ENCODE measurements around the gene TUBA4B.
"Not testable (repeated sequence)": the region's sequence is repeated elsewhere in the genome, so short reads cannot be mapped to it uniquely, and the experiment has no call there.

Gene TUBA4B

DNA sequence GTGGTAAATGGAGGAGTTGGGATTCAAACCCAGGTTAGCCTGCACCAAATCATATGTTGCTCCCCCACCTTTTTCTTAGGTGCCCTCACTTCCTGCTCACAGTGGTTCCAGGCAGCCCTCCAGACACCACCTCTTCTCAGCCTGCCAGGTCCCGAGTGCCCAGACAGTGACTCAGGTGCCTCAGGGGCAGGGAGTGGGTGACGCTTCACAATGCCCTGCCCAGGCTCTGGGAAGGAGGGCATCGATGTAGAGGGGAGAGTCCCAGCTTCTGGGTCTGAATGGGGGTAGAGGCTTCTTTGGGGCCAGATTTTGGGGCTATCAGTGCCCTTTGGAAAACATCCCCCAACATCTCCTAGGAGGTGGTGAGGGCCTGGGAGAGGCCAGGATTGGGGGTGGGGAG lies 20.9 kb downstream of the TUBA4B start:
- in situ Hi-C loops (cut with HindIII; ENCODE audit: low sequenced_read_pairs): no loop called here

GRCh38 chr2:219274361-219274921 lies 21.4 kb downstream of the TUBA4B start:
- in situ Hi-C loops (cut with HindIII; ENCODE audit: low sequenced_read_pairs): no loop called here

DNA sequence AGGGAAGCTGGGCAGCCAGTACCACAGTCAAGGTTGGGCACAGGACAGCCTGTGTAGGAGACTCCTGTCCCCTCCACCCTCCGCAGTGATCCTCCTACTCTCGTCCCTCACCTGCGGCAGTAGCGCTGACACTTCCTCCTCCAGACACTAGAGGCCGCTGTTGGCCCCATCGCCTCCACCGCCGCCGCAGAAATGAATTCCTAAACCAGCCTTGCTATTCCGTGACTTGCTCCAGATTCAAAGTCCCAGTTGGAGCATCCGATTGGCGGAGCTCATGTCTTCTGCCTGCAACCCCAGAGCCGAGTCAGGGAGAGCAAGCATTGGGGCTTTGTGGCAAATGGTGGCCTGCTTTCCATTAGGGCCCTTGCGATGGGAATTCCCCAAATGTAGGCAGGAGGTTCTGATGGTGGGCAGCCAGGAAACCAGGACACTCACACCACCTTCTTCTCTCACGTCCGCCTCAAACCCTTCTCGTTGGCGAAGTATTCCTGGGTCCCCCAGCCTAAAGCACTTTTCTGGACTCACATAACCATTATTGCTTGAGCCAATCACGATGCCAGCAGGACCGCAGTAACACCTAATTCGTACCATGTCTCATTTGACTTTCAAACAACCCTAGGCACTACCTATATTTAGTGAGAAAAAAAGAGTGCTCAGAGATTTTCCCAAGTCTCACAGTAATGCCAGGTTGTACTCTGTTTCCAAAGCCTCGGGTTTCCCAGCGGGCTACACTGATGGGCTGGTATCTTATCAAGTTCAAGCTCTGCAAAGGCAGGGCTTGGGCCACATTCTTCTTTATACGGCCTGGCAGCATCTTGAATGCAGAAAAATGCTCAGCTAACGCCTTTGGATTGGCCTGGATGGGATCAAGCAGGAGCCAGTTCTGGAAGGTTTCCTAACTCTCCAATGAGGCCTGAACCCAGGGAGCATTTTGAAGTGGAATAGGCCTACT lies 24.9 kb downstream of the TUBA4B start:
- in situ Hi-C loops (cut with HindIII; ENCODE audit: low sequenced_read_pairs): no loop called here

- in situ Hi-C loops (cut with HindIII; ENCODE audit: low sequenced_read_pairs): no loop called here
Observed at GRCh38 chr2:219278655-219279150, 25.7 kb downstream of the TUBA4B start.

- in situ Hi-C loops (cut with HindIII; ENCODE audit: low sequenced_read_pairs): no loop called here
Observed at GRCh38 chr2:219279151-219279915, 26.3 kb downstream of the TUBA4B start, which contains the start of gene DNAJB2. DNAJB2 (plus strand) TSS chr2:219279366; CDS start chr2:219279834, 468 bp downstream.

- in situ Hi-C loops (cut with HindIII; ENCODE audit: low sequenced_read_pairs): no loop called here
Observed at GRCh38 chr2:219279916-219280516, 27.0 kb downstream of the TUBA4B start.

DNA sequence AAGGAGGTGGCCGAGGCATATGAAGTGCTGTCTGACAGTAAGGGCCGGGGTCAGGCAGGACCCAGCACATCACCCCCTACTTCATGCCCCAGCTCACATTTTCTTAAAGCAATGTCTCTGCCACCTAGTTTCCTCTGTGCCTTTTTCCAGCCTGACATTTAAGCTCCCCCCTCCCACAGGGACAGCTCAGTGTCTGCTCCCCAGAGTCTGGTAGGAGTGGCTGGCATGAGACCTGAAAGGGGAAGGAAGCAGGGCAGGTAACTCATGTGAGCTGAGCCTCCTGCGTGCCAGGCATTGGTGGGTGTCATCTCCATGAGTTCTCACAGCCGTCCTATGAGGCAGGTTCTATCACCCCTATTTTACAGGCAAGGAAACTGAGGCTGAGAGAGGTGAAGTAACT lies 27.6 kb downstream of the TUBA4B start:
- in situ Hi-C loops (cut with HindIII; ENCODE audit: low sequenced_read_pairs): no loop called here

GRCh38 chr2:219281588-219281987 lies 28.5 kb downstream of the TUBA4B start:
- in situ Hi-C loops (cut with HindIII; ENCODE audit: low sequenced_read_pairs): no loop called here

DNA sequence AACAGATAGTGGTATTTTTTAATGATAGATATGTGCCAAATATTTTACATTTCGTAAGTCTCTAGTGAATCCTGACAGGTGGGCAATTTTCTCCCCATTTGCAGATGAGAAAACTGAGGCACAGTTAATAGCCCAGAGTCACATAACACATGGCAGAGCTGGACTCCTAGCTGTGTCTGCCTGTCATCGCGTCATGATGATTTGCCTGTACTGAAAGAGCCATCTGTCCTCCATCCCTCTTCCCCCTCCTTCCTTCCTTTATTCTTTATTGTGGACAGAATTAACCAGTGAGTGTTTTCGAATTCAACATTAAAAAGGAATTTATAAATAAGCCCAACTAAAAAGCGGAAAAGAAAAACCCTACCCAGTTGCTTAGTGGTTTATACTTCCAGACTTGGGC lies 29.3 kb downstream of the TUBA4B start:
- in situ Hi-C loops (cut with HindIII; ENCODE audit: low sequenced_read_pairs): no loop called here

DNA sequence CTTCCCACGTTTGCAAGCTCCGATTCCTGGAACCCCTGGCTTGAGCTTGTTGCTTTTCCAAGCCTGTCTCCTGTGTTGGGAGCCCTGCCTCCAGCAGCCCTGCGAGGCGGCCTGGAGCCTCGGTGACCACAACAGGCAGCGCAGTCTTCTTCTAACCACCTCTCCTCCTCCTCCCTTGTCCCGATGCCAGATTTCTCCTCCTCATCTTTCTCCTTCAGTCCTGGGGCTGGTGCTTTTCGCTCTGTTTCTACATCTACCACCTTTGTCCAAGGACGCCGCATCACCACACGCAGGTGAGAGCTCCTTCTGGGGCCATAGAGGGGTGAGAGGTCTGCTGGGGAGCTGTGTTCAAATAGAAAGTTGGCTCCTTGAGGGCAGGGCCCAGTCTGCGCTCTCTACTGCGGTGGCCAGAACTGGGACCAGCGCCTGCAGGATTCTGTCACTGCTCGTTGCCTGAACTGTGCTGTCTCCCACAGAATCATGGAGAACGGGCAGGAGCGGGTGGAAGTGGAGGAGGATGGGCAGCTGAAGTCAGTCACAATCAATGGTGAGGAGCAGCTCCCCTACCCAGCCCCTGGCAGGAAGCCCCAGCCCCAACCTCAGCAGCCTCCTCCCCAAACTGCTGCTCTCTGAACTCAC lies 30.0 kb downstream of the TUBA4B start:
- in situ Hi-C loops (cut with HindIII; ENCODE audit: low sequenced_read_pairs): no loop called here

- in situ Hi-C loops (cut with HindIII; ENCODE audit: low sequenced_read_pairs): no loop called here
Observed at GRCh38 chr2:219284501-219285372, 31.7 kb downstream of the TUBA4B start.

GRCh38 chr2:219285373-219285735 lies 32.3 kb downstream of the TUBA4B start:
- in situ Hi-C loops (cut with HindIII; ENCODE audit: low sequenced_read_pairs): no loop called here

- in situ Hi-C loops (cut with HindIII; ENCODE audit: low sequenced_read_pairs): no loop called here
Observed at GRCh38 chr2:219285894-219286425, 32.9 kb downstream of the TUBA4B start.

- in situ Hi-C loops (cut with HindIII; ENCODE audit: low sequenced_read_pairs): no loop called here
Observed at GRCh38 chr2:219286436-219287115, 33.5 kb downstream of the TUBA4B start.

- in situ Hi-C loops (cut with HindIII; ENCODE audit: low sequenced_read_pairs): not testable (repeated sequence)
Observed at GRCh38 chr2:219287116-219287440, 34.0 kb downstream of the TUBA4B start.

DNA sequence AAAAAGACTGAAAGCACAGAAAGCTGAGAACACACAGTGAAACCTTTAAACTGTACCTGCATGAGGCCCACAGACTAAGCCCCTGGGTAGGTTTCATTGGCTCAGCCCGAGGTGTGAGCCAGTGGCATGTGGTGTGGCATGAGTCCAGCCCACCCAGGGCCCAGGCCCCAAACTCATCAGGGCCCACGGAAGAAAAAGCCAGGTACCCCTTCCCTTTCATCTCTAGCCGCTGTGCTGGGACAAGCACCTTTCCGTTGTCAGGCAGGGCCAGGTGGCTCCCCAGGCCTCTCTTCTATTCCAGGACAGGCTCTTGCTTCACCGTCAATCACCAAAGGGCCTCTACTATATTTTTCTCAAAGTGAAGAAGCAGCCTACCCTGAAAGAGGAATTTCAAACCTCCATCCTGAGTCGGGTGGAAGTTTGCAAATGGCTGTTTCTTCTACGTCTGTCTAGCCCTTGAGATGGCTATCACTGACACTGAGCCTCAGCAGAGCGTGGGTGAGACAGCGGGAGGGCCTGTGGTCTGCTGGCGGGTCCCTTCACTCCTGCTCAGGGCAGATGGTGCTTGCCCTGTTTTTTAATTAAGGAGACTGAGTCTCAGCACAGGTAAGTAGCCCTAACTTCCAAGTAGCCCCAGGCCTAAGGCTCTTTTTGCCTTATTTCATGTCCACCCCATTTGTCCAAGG lies 34.7 kb downstream of the TUBA4B start:
- in situ Hi-C loops (cut with HindIII; ENCODE audit: low sequenced_read_pairs): no loop called here

- in situ Hi-C loops (cut with HindIII; ENCODE audit: low sequenced_read_pairs): no loop called here
Observed at GRCh38 chr2:219289195-219289536, 36.1 kb downstream of the TUBA4B start.
